ENCODE measurements around the gene DDX10.
A peak's percentile ranks its signal among the peaks of the same experiment; 100 is the strongest.
"Not testable (repeated sequence)": the region's sequence is repeated elsewhere in the genome, so short reads cannot be mapped to it uniquely, and the experiment has no call there.

Gene DDX10

DNA sequence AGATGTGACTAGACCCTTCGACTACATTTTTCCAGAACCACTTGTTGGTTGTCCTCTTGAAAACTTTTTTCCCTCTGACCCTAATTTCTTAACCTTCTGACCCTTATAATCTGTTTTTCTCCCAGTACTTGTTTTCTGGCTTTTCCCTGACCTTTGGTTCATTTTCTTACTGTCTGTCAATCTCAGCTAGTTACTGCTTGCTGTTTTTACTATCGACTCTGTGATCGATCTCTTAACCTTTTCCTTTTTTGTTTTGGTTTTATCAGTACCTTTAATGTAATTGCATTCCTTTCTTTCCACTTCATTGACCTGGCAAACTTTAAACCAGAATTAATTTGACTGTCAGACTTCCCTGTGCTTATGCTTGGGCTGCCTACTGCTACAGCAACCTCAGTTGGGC, 92.8 kb downstream of the DDX10 start:
- Mint-ChIP-seq H3K27ac (no peak overlapping the region), H3K9me3 (ENCODE audit: low read depth) (no peaks in the 10 kb centered on the region), H3K4me3 (no peak overlapping the region), H3K4me1 (ENCODE audit: low read depth) (peaks cover 26% of the 10 kb centered on the region), H3K27me3 (no peaks in the 10 kb centered on the region), H3K36me3 (peaks cover 6% of the 10 kb centered on the region)

DNA sequence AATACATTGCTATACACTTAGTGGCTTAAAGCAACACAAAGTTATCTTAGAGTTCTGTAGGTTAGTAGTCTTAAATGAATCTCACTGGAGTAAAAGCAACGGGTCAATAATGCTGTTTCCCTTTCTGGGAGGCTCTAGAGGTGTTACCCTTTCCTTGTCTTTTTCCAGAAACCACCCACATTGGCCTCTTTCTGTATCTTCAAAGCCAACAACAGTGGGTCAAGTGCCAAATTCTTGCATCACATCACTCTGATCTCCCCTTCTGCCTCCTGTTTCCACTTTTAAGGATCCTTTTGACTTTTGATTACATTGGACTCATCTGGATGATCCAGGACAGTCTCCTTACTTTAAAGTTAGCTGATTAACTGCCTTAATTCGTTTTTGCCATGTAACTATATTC, 93.6 kb downstream of the DDX10 start:
- Mint-ChIP-seq H3K36me3 (peaks cover 8% of the 10 kb centered on the region), H3K4me3 (no peak overlapping the region), H3K27ac (no peak overlapping the region), H3K27me3 (no peaks in the 10 kb centered on the region), H3K9me3 (ENCODE audit: low read depth) (no peaks in the 10 kb centered on the region), H3K4me1 (ENCODE audit: low read depth) (peaks cover 29% of the 10 kb centered on the region)

- H3K27ac Mint-ChIP-seq = no peak overlapping the region
- no peaks in the 10 kb centered on the region for H3K27me3 Mint-ChIP-seq
- H3K36me3 Mint-ChIP-seq = peaks cover 23% of the 10 kb centered on the region
- H3K4me1 Mint-ChIP-seq (ENCODE audit: low read depth) = peaks cover 18% of the 10 kb centered on the region
- no peak overlapping the region for H3K4me3 Mint-ChIP-seq
- H3K9me3 Mint-ChIP-seq (ENCODE audit: low read depth) = no peaks in the 10 kb centered on the region
These were observed 101.8 kb downstream of the DDX10 start for GRCh38 chr11:108766596-108767173.

DNA sequence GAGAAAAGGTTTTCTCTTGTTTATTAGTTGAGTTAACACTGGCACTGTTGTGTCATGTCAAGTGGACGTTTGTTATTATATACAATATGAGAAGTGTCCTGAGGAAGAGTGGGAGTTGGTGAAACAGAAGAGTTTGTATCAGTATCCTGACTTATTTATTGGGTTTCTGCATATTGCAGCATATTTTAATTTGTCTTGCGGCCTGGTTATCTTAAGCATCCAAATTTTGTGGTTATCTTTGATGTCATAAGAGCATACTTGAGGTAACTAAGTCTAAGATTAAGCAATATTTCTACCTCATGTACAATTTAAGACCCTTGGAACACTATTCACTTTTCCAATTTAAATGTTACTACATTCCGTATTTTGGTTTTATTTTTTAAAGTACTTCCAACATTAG, 103.5 kb downstream of the DDX10 start:
- Mint-ChIP-seq H3K4me3 (no peak overlapping the region), H3K36me3 (peaks cover 28% of the 10 kb centered on the region), H3K27ac (no peak overlapping the region), H3K9me3 (ENCODE audit: low read depth) (no peaks in the 10 kb centered on the region), H3K4me1 (ENCODE audit: low read depth) (peaks cover 14% of the 10 kb centered on the region), H3K27me3 (no peaks in the 10 kb centered on the region)

- Mint-ChIP-seq H3K36me3 (peaks cover 28% of the 10 kb centered on the region), H3K4me3 (no peak overlapping the region), H3K4me1 (ENCODE audit: low read depth) (peaks cover 14% of the 10 kb centered on the region)
These were observed 104.1 kb downstream of the DDX10 start for GRCh38 chr11:108768964-108769363.

DNA sequence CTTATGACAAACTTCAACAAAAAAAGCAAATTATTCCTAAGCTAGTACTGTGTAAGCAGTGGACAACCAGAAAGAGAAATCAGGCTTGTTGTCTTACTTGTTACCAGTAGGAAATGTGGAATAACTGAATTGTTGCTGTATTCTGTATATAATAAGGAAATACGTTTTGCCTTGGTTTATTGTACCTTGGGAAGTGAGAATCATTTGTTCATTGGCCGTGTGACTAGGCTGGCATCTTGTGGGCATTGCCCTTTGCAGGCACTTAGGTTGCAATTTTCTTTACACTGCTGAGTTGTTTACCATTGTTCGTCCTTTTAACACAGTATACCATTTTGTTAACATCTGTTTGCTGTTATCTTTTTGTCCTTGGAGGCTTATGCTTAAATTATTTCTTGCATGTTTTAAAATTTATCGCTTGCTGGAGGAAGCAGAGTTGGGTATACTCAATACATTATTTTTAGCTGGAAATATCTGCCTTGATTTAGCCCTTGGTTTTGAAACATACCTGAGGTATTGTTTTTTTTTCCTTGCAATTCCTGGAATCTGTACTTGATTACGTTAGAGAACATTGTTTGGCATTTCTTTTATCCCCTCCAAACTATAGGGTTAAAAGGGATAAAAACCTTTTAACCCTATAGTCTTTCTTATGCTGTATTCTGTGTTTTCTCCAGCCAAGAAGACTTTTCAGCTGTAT, 109.3 kb downstream of the DDX10 start:
- Mint-ChIP-seq H3K27ac (no peak overlapping the region), H3K4me3 (no peak overlapping the region), H3K36me3 (peaks cover 30% of the 10 kb centered on the region), H3K27me3 (no peaks in the 10 kb centered on the region), H3K4me1 (ENCODE audit: low read depth) (peaks cover 5% of the 10 kb centered on the region), H3K9me3 (ENCODE audit: low read depth) (no peaks in the 10 kb centered on the region)

More at GRCh38 chr11:108768964-108769363, 104.1 kb downstream of the DDX10 start:
- Mint-ChIP-seq H3K9me3 (ENCODE audit: low read depth) (no peaks in the 10 kb centered on the region), H3K27me3 (no peaks in the 10 kb centered on the region), H3K27ac (no peak overlapping the region)

DNA sequence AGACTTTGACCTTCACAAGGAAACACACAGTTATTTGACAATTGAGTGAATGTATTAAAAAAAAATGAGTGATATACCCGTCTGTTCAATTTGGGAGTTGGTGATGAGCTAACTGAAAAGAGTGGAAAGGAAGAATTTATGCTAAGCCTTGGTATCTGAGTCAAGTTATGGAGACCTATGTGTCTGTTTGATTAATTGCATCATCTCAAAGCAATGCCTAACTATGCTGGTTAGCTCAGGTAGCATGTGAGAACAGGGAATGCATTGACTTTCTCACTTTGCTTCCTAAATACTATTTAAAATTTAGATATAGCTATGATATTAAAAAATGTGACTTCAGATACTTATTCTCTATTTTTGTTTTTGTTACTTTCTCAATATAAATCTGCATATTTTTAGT, 110.5 kb downstream of the DDX10 start:
- Mint-ChIP-seq H3K36me3 (peaks cover 32% of the 10 kb centered on the region), H3K9me3 (ENCODE audit: low read depth) (no peaks in the 10 kb centered on the region), H3K27ac (no peak overlapping the region), H3K27me3 (no peaks in the 10 kb centered on the region), H3K4me1 (ENCODE audit: low read depth) (peaks cover 7% of the 10 kb centered on the region), H3K4me3 (no peak overlapping the region)

GRCh38 chr11:108779147-108779546, 114.3 kb downstream of the DDX10 start:
- H3K4me3 Mint-ChIP-seq; H3K27ac Mint-ChIP-seq; H3K27me3 Mint-ChIP-seq; H3K9me3 Mint-ChIP-seq (ENCODE audit: low read depth): not testable (repeated sequence)
- H3K36me3 Mint-ChIP-seq = peaks cover 25% of the 10 kb centered on the region
- peaks cover 17% of the 10 kb centered on the region for H3K4me1 Mint-ChIP-seq (ENCODE audit: low read depth)

DNA sequence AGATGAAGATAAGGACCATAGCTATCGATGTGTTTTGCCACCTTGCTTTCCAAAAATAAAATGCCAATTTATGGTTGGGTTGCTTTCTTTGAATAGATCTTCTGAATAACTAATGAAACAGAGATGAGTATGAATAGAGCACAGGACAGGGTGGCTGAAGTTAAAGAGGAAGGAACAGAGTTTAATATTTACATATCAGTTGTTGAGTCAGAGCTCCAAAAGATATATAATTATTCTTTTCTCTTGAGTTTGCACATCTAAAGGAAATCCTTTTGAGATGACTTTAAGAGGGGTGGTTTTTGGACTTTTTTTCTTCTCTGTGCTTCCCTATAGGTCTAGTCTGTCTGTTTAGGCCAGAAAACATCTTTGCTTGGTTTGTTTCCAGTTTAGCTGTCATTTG, 115.2 kb downstream of the DDX10 start:
- H3K4me1 Mint-ChIP-seq (ENCODE audit: low read depth) = peaks cover 26% of the 10 kb centered on the region
- peaks cover 24% of the 10 kb centered on the region for H3K36me3 Mint-ChIP-seq
- no peak overlapping the region for H3K27ac Mint-ChIP-seq
- no peaks in the 10 kb centered on the region for H3K27me3 Mint-ChIP-seq
- no peak overlapping the region for H3K4me3 Mint-ChIP-seq
- H3K9me3 Mint-ChIP-seq (ENCODE audit: low read depth) = no peaks in the 10 kb centered on the region

- H3K27ac Mint-ChIP-seq = no peak overlapping the region
- H3K36me3 Mint-ChIP-seq = peaks cover 19% of the 10 kb centered on the region
- no peaks in the 10 kb centered on the region for H3K9me3 Mint-ChIP-seq (ENCODE audit: low read depth)
- no peak overlapping the region for H3K4me3 Mint-ChIP-seq
- H3K4me1 Mint-ChIP-seq (ENCODE audit: low read depth) = peaks cover 43% of the 10 kb centered on the region
- H3K27me3 Mint-ChIP-seq = no peaks in the 10 kb centered on the region
These were observed 117.1 kb downstream of the DDX10 start for GRCh38 chr11:108781946-108782345.

DNA sequence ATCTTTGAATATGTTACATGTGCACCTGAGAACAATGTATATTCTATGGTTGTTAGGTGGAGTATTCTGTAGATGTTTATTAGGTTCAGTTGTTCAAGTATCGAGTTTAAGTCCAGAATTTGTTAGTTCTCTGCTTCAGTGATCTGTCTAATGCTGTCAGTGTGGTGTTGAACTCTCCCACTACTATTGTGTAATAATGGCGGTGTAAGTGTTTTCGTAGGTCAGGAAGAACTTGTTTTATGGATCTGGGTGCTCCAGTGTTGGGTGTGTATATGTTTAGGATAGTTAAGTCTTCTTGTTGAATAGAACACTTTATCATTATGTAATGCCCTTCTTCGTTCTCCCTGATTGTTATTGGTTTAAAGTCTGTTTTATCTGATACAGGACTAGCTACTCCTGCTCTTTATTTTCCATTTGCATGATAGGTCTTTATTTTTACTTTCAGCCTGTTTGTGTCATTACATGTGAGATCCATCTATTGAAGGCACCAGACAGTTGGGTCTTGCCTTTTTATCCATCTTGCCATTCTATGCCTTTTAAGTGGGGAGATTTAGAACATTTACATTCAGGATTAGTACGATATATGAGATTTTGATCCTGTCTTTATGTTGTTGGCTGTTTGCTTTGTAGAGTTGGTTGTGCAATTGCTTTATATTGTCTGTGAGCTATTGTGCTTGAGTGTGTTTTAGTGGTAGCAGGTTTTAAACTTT, 121.6 kb downstream of the DDX10 start:
- Mint-ChIP-seq H3K9me3 (ENCODE audit: low read depth) (no peaks in the 10 kb centered on the region), H3K36me3 (peaks cover 11% of the 10 kb centered on the region), H3K27me3 (no peaks in the 10 kb centered on the region), H3K4me3 (no peak overlapping the region), H3K4me1 (ENCODE audit: low read depth) (peaks cover 68% of the 10 kb centered on the region), H3K27ac (no peak overlapping the region)

DNA sequence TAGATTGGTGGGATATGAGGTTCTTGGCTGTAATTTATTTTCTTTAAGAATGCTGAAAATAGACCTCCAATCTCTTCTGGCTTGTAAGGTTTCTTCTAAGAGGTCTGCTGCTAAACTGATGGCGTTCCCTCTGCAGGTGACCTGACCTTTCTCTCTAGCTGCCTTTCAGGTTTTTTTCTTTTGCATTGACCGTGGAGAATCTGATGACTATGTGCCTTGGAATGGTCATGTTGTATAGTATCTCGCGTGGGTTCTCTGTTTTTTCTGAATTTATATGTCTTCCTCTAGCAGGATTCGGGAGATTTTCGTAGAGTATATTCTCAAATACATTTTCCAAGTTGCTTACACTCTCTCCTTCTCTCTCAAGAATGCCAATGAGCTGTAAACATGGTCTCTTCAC, 122.2 kb downstream of the DDX10 start:
- H3K4me1 Mint-ChIP-seq (ENCODE audit: low read depth) = peaks cover 73% of the 10 kb centered on the region
- H3K9me3 Mint-ChIP-seq (ENCODE audit: low read depth) = no peaks in the 10 kb centered on the region
- H3K36me3 Mint-ChIP-seq = peaks cover 12% of the 10 kb centered on the region
- H3K4me3 Mint-ChIP-seq = no peak overlapping the region
- no peaks in the 10 kb centered on the region for H3K27me3 Mint-ChIP-seq
- no peak overlapping the region for H3K27ac Mint-ChIP-seq

DNA sequence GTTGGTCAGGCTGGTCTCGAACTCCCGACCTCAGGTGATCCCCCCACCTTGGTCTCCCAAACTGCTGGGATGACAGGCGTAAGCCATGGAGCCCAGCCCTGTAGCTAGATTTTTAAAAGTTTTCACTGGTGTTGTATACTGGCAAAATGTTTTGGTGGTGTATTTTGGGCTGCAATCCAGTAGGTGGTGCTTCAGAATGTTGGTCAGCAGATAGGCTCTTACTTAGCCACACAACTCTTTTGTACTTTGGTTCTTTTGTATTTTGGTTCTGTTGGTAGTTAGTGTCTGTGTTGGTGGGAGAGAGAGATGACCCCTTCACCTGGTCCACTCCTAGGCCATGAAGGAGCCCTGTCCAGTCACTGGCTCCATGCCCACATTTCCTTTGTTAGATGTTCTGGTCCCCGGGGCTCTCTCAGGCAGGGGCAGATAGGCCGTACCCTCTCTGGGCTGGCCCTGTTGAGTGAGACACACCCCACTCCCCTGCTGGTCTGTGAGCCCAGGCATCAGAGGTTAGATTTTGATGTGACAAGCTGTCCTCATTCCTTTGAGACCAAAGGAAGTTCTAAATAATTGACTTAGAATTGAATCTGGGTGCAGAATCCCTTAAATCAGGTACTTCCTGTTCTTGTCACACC, 123.8 kb downstream of the DDX10 start:
- Mint-ChIP-seq H3K36me3 (peaks cover 7% of the 10 kb centered on the region), H3K4me3 (no peak overlapping the region), H3K4me1 (ENCODE audit: low read depth) (peaks cover 72% of the 10 kb centered on the region), H3K27me3 (no peaks in the 10 kb centered on the region), H3K9me3 (ENCODE audit: low read depth) (no peaks in the 10 kb centered on the region), H3K27ac (no peak overlapping the region)

DNA sequence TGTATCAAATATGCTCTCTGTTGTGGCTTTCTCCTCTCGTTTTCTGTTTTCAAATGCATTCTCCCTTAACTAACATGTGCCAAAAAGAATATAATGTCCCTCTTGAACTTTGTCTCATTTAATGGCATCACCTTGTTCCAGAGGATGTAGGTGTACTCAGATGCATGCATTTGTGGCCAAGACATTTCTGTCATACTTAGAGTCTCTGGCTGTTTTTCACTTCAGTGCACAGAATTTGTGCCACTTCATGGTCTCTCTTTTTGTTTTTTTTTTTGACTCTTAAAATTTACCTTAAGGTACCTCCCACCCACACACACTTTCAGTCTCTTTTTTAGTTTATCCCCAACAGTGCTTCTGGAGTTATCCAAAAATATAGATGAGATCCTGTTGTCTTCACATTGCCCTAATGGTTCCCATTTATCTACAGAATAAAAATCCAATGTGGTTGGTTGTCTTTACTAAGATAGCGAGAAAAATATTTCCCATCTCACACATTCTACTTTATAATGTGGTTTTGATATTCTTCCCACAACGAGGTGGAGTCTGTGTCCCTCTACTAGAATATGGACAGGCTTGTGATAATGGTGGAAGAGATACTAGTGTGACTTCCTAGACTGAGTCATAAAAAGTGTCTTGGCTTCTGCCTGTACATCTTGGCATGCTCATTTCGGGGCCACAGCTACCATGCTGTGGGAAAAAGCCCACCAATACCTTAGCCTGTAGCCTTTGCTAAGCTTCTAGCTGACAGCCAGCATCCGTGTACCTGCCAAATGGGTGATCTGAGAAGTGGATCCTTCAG, 125.8 kb downstream of the DDX10 start:
- Mint-ChIP-seq H3K27ac (peak overlapping the region; percentile 22), H3K36me3 (peaks cover 4% of the 10 kb centered on the region), H3K4me1 (ENCODE audit: low read depth) (peaks cover 55% of the 10 kb centered on the region), H3K4me3 (no peak overlapping the region), H3K27me3 (no peaks in the 10 kb centered on the region), H3K9me3 (ENCODE audit: low read depth) (no peaks in the 10 kb centered on the region)

Data from activated naive CD8-positive, alpha-beta T cell (primary cell).